GM19035 (cell line): ENCODE data around the gene FYN.

Experiments used
- ATAC-seq: cut with Tn5 transposase; IDR thresholded peaks from one replicate; pipeline ENCODE4 v1.9.1; 2021; ENCODE audit not compliant: unreplicated experiment

The FYN gene

DNA sequence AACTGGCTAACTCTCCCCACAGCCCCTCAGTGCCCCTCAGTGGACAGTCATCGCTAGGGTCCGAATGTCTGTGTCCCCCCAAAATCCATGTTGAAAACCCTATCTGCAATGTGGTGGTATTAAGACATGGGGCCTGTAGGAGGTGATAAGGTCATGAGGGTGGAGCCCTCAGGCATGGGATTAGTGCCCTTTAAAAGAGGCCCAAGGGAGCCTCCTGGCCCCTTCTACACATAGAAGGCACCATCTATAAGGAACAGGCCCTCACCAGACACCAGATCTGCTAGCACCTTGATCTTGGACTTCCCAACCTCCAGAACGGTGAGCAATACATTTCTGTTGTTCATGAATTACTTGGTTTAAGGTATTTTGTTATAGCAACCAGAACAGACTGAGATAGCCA is 260.9 kb downstream of the FYN start:
- no peak for ATAC-seq

- no peak for ATAC-seq
These were observed 262.6 kb downstream of the FYN start for GRCh38 chr6:111610548-111611172.
